ENCODE data around the gene EPHB2.

EPHB2 gene

DNA sequence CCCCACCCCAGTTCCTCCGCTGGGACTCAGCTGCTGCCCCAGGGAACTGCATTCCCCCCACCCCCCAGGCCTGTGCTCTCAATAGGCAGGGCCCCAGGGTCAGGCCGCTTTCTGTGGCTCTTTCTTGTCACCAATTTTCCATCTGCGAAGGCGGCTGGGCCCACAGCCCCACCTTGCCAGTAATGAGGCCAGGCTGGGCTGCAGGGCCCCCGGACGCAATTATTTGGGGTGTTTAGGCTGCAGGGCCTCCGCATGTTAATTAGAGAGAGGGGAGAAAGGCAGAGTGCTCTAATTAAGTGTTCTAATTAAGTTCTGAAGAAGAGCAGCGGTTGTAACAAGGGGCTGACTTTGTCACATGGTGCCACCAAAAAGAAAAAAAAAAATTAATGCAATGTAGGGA lies 71.8 kb downstream of the EPHB2 start:
- DNase-seq: no peak

DNA sequence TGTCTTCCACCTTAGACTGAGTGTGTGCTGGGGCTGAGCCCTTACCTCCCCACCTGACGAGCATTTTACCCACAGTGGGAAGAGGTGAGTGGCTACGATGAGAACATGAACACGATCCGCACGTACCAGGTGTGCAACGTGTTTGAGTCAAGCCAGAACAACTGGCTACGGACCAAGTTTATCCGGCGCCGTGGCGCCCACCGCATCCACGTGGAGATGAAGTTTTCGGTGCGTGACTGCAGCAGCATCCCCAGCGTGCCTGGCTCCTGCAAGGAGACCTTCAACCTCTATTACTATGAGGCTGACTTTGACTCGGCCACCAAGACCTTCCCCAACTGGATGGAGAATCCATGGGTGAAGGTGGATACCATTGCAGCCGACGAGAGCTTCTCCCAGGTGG lies 73.7 kb downstream of the EPHB2 start:
- no peak for DNase-seq

- no peak for DNase-seq
Measured at GRCh38 chr1:22784737-22785136, 74.1 kb downstream of the EPHB2 start.

- no peak for DNase-seq
Measured at GRCh38 chr1:22786101-22786500, 75.5 kb downstream of the EPHB2 start.

GRCh38 chr1:22786719-22787489 lies 76.3 kb downstream of the EPHB2 start:
- no peak for DNase-seq

GRCh38 chr1:22787636-22788035 lies 77.0 kb downstream of the EPHB2 start:
- DNase-seq: no peak

GRCh38 chr1:22788254-22788661 lies 77.6 kb downstream of the EPHB2 start:
- DNase-seq: no peak

DNA sequence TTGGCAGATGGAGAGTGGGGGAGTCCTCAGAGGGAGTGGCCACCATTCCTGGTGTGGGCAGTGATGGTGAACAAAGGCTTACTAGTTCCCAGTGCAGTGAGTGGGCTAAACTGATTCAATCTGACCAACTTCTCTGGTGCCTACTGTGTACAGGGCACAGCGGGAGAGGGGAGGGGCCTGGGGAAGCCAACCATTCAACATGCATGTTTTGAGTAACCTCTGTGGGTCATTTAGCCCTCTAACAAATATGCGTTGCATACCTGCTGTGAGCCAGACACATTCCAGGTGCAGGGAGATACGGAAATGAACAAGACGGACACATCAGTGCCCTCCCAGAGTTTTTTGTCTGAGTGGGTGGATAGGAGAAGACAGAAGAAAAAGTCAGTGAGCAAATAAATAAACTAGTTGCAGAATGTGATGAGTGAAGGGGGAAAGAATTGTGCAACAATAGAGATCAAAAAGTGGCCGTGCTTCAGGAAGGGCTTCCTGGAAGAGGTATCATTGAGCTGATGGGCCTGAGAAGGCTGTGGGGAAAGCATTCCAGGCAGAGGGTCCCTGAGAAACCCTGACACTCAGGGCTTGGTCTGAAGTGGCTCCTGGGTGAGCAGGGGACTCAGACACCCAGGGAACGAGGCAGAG lies 78.8 kb downstream of the EPHB2 start:
- no peak for DNase-seq

- DNase-seq: peak; percentile 78
Measured at GRCh38 chr1:22790232-22791008, 79.8 kb downstream of the EPHB2 start.

DNA sequence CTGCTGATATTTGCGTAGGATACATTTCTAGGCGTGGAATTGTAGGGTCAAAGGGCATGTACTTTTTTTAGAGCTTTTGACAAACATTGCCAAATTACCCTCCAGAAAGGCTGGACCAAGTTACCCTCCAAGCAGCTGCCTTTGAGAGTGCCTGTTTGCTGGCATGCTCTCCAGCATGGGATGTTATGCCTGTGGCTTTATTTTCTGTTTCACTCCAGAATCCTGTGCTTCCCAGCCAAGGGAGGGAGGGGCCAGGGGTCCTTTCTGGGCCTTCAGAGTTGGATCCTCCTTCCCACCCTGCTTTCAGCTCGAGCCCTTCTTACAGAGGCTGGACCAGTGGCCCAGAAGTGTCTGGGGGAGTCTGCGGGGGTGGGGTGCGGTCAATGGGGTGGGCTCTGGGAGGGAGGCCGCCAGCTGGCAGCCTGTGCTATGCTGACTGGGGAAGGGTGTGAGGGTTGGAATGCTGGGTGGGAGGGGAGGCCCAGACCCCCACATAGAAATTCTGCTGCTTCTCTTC lies 81.2 kb downstream of the EPHB2 start:
- DNase-seq: peak; percentile 88

DNA sequence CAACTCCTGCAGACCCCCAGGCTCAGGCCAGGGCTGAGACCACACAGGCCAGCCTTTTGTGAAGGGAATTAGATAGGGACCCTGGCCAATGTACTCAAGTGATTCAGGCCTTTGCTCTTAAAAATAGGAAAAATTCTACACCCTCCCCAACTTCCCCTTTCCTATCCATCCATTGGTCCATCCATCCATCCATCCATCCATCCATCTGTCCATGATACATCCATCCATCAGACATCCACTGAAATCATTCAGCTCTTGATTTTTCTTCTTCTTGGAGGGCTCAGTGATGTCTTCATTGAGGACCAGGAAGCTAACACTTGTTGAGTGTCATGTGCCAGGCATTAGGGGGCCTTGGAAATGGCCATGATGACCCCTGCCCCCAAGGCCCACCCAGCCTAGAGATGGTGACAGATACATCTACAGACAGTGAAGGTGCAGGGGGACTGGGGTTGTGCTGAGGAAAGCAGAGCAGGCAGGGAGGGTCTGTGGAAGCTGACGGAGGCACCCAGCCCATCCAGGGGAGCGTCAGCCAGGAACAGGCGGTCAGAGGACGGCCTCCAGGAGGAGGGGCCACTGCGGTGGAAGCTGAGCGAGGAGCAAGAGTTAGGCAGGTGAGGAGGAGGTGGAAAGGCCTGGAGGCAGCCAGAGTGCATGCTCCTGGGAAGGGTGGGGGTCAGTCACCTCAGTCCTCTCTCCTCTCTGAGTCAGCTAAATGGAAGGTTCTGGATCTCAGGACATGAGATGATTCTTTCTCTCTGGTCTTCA lies 81.9 kb downstream of the EPHB2 start:
- peak; percentile 72 for DNase-seq

DNA sequence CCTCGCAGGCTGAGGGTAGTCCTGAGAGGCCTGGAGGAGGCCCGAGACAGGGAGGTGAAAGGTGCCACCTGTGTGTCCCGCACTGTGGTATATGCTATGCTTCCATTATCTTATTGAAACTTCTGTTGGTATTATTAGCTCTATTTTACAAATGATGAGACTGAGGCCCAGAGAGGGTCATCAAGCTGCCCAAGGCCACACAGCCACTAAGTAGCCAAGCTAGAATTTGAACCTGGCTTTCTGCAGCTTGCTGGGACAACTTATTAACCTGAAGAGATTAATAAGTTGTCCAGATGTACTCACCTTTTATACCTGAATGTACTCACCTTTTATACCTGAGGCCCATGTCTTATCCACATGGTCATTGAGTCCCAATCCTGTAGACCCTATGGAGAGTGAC lies 83.0 kb downstream of the EPHB2 start:
- DNase-seq: no peak

DNA sequence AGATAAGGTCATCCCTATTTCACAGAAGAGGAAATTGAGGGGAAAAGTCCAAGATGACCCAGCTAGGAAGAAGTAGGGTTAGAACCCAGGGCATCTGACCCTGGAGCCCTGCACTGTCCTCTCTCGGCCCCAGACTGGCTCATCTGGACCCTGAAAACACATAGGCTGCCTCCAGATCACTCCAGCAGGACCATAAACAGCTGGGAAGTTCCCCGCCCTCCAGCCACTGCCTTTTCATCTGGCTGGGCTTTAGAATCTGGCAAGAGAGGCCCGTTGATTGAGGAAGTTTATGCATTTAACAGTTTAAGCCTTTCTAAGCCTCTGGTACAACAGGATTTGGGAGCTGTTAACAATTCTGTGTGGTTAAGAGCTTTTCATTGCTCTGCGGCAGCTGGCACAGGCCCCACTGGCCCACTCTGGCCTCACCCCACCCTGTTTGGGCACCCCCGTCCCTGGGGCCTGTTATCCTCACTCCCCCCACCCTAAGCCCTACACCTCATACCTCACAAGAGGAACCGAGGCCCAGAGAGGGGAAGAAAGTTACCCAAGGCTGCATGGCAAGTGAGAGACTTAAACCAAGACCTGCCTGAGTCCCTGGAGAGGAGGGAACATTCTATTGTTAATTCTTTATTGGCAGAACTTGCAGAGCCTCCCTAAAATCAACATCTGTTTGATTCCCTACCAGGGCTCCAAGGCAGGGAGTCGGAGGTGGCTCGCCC lies 84.2 kb downstream of the EPHB2 start:
- peak; percentile 72 for DNase-seq

DNA sequence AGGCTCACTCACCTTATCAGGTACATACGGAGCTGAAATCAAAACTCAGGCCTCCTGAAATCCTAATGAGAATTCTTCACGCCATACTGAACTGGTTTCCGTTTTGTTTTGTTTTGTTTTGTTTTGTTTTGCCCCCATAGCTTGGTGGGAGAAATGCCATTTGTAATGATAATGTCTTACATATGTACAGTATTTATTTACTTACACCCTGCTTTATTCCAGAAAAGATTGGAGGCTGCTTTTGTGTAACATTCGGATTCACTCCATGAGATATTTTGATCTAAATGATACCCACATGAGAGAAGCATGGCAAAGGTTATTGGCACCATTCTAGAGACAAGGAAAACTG lies 84.7 kb downstream of the EPHB2 start:
- no peak for DNase-seq

GRCh38 chr1:22796642-22797041 lies 86.0 kb downstream of the EPHB2 start:
- DNase-seq: no peak

- no peak for DNase-seq
Measured at GRCh38 chr1:22798083-22798482, 87.4 kb downstream of the EPHB2 start.

- no peak for DNase-seq
Measured at GRCh38 chr1:22799971-22800370, 89.3 kb downstream of the EPHB2 start.

DNA sequence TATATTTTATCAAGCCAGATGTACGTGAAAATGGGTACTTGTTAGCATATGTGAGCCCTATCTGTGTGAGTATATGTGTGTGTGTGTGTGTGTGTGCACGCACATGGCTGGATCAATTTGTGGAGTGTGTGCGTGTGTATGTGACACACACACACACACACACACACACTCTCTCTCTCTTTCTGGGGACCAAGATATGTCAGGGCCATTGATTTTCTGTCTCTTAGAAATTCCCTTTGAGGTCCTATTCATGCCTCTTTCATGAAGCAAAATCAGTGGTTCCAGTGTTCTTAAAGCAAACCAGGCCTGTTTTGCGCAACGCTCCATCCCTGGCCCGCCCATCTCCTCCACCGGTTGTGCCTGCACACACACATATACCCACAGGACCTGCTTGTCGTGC lies 90.0 kb downstream of the EPHB2 start:
- DNase-seq: no peak

DNA sequence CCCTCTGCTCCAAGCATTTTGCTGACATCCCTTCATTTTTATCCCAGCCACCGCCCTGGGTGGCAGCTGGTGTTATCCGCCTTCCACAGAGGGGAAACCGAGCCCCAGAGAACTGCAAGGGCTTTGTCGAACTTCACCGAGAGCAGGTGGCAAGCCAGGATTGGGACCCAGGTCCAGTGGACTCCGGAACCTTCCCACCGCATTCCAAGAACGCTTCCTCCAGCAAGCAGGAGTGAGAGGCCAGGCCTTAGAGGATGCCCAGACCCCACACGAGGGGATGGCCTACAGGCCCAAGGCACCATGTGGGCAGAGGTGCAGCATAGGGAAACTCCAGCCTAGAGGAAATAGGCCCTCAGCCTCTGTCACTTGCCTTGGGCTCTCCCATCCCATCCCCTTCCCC lies 90.7 kb downstream of the EPHB2 start:
- no peak for DNase-seq

DNA sequence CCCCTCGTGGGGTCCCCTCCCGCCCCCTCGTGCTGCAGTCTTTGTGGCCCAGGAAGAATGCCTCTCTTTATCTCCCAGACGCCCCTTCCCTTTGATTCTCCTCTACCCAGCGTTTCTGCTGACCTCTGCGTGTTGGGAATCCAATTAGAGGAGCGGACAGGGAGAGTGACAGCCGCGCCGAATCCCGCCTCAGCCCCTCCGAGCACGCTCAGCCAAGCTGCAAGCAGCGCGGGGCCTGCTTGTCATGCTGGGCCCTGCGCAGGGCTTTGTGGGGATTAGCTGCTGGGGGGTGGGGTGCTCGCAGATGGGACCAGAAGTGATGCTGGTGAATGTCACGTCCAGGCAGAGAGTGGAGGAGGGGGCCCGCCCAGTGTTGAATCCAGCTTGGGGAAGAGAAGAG lies 91.1 kb downstream of the EPHB2 start:
- no peak for DNase-seq

DNA sequence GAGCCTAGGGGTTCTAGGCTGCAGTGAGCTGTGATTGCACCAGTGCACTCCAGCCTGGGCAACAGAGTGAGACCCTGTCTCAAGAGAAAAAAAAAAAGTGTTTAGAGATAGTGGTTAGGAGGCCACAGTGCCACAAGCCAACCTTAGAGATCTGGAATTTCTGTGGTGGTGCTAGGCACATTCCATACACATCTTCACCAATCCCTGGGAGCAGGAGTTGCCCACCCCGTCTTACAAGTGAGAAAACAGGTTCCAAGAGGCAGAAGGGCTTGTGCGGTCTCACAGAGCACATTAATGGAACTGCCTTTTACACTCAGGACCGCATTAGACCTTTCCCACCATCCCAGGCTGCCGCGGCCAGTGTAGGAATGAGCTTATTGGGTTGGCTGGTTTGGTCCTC lies 93.2 kb downstream of the EPHB2 start:
- DNase-seq: no peak

DNA sequence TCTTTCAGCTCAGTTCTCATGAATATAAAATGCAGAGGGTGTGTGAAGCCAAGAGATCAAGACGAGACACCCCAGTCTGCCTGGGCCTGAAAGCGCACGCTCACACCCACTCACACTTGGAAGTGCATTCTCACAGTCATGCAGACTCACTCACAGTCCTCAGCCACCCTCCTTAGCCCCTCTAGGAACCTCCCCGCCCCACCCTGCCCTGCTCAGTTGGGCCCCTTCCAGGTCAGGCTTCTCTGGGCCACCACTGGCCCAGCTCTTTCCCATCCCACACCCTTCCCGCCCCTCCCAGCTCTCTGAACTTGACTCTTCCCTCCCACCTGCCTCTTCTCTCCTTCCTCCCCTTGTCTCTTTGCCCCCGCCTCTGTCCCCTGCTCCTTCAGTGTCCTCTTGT lies 93.8 kb downstream of the EPHB2 start:
- DNase-seq: no peak
